ENCODE measurements around the gene SGPL1. TPM values are rescaled to one million over a fixed set of nuclear protein-coding genes. Genes with fewer than 3 reads are reported as not detected.

The SGPL1 gene
- polyA plus RNA-seq, 1 donor from 2014 or later: 33.4 TPM

- Histone ChIP-seq H3K27me3 (ENCODE audit: insufficient read depth, low read depth, low read length) (no peaks in the 10 kb centered on the region), H3K9ac (ENCODE audit: low read length) (no peak overlapping the region), H3K4me2 (ENCODE audit: low read length) (no peak overlapping the region), H3K9me2 (ENCODE audit: insufficient read depth, low read length) (no peaks in the 10 kb centered on the region), H3K36me3 (ENCODE audit: insufficient read depth, low read length) (no peaks in the 10 kb centered on the region), H3K4me3 (ENCODE audit: low read length) (no peak overlapping the region), H3K27ac (ENCODE audit: low read length) (no peak overlapping the region), H3F3A (ENCODE audit: insufficient read depth, low read length, poor library complexity, severe bottlenecking) (no peaks in the 10 kb centered on the region), H3K9me3 (ENCODE audit: low read length) (no peaks in the 10 kb centered on the region), H3K79me2 (replicated peaks; ENCODE audit: insufficient read depth, low read length) (no peaks in the 10 kb centered on the region), H2AFZ (ENCODE audit: low read depth, low read length) (no peak overlapping the region), H4K20me1 (ENCODE audit: insufficient read depth) (no peaks in the 10 kb centered on the region)
- TF ChIP-seq REST (IDR thresholded peaks at IDR 0.05; ENCODE audit: borderline replicate concordance) (no peak), RAD21 (conservative IDR thresholded peaks at IDR 0.05) (no peak), SMC3 (conservative IDR thresholded peaks at IDR 0.05; ENCODE audit: poor library complexity) (no peak), EZH2 (IDR thresholded peaks at IDR 0.05; ENCODE audit: borderline replicate concordance, insufficient read depth, low read length, poor library complexity, severe bottlenecking) (no peak), POLR2AphosphoS5 (IDR thresholded peaks at IDR 0.05) (no peak), CTCF (IDR thresholded peaks at IDR 0.05; ENCODE audit: poor library complexity, severe bottlenecking) (no peak), MXI1 (conservative IDR thresholded peaks at IDR 0.05; ENCODE audit: poor library complexity, severe bottlenecking) (no peak), EP300 (conservative IDR thresholded peaks at IDR 0.05; ENCODE audit: poor library complexity, severe bottlenecking) (no peak), TAF1 (IDR thresholded peaks at IDR 0.05; ENCODE audit: low read depth) (no peak)
Measured at GRCh38 chr10:70890917-70891431, 75.2 kb downstream of the SGPL1 start.

GRCh38 chr10:70891627-70892026, 75.9 kb downstream of the SGPL1 start:
- no peaks in the 10 kb centered on the region for H3K36me3 ChIP-seq (ENCODE audit: insufficient read depth, low read length)
- H3K27ac ChIP-seq (ENCODE audit: low read length): no peak overlapping the region
- no peak overlapping the region for H3K4me2 ChIP-seq (ENCODE audit: low read length)
- H3F3A ChIP-seq (ENCODE audit: insufficient read depth, low read length, poor library complexity, severe bottlenecking): no peaks in the 10 kb centered on the region
- H3K4me3 ChIP-seq (ENCODE audit: low read length): no peak overlapping the region
- no peaks in the 10 kb centered on the region for H3K27me3 ChIP-seq (ENCODE audit: insufficient read depth, low read depth, low read length)
- H3K79me2 ChIP-seq (replicated peaks; ENCODE audit: insufficient read depth, low read length): no peaks in the 10 kb centered on the region
- TF ChIP-seq MXI1 (conservative IDR thresholded peaks at IDR 0.05; ENCODE audit: poor library complexity, severe bottlenecking) (no peak), EP300 (conservative IDR thresholded peaks at IDR 0.05; ENCODE audit: poor library complexity, severe bottlenecking) (no peak), TAF1 (IDR thresholded peaks at IDR 0.05; ENCODE audit: low read depth) (no peak), SMC3 (conservative IDR thresholded peaks at IDR 0.05; ENCODE audit: poor library complexity) (no peak), CTCF (IDR thresholded peaks at IDR 0.05; ENCODE audit: poor library complexity, severe bottlenecking) (no peak), EZH2 (IDR thresholded peaks at IDR 0.05; ENCODE audit: borderline replicate concordance, insufficient read depth, low read length, poor library complexity, severe bottlenecking) (no peak), RAD21 (conservative IDR thresholded peaks at IDR 0.05) (no peak), POLR2AphosphoS5 (IDR thresholded peaks at IDR 0.05) (no peak), REST (IDR thresholded peaks at IDR 0.05; ENCODE audit: borderline replicate concordance) (no peak)
- H4K20me1 ChIP-seq (ENCODE audit: insufficient read depth): no peaks in the 10 kb centered on the region
- H3K9me3 ChIP-seq (ENCODE audit: low read length): no peaks in the 10 kb centered on the region
- no peaks in the 10 kb centered on the region for H3K9me2 ChIP-seq (ENCODE audit: insufficient read depth, low read length)
- no peak overlapping the region for H3K9ac ChIP-seq (ENCODE audit: low read length)
- no peak overlapping the region for H2AFZ ChIP-seq (ENCODE audit: low read depth, low read length)

Measured in neural cell (in vitro differentiated cells).